ENCODE measurements around the gene AFF4. TPM values are rescaled to one million over a fixed set of nuclear protein-coding genes. Genes with fewer than 3 reads are reported as not detected.

AFF4 gene
- total and polyA plus RNA-seq, 2 of the 4 experiments (the other 2 are of a cell fraction), result 27.3 to 57.2 TPM

DNA sequence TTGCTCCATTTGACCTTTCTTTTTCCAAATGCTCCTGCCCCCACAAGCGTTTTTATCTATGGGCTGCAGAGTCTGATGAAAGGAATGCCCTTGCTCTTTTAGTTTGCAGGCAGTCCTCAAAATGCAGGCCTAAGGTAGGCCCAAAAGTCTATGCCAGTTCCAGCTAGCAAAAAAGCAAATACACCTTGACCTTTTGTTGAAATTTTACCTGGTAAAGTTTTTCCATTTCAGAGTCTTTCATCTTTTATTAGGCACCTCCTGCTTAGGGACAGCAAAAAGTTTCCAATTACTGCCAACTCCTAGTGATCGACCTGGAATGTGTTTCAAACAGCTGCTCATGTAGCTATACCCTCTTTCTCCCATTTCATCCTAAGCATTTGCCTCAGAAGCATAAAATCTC is 92.6 kb downstream of the AFF4 start (continued):
- no peak for TF ChIP-seq POLR2A (IDR thresholded peaks at IDR 0.05; ENCODE audit: low read depth, low read length)
- TF ChIP-seq, protein P1, sequence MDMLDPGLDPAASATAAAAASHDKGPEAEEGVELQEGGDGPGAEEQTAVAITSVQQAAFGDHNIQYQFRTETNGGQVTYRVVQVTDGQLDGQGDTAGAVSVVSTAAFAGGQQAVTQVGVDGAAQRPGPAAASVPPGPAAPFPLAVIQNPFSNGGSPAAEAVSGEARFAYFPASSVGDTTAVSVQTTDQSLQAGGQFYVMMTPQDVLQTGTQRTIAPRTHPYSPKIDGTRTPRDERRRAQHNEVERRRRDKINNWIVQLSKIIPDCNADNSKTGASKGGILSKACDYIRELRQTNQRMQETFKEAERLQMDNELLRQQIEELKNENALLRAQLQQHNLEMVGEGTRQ (IDR thresholded peaks at IDR 0.05; ENCODE audit: low read depth, low read length), result no peak

DNA sequence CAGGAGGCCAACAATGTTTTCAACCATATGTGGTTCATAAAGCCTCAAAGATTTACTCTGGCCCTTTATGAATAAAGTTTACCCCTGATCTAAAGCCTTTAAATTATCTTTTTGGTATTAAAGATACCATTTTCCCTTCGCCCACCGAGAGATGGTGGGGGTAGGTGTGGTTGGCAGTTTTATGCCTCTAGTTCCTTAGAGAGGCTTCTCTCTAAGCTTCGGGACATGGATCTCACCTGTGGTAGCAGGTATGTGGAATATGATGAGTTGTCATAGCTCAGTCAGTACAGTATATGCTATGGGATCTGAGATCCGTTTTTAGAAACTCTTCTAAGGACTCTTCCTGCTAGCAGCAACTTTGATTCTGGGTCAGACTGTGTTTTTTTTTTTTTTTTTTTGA is 94.7 kb downstream of the AFF4 start:
- Histone ChIP-seq H3K14ac (replicated peaks; ENCODE audit: low read depth, low read length) (no peak overlapping the region), H2BK5ac (ENCODE audit: low read depth, low read length, poor library complexity, severe bottlenecking) (no peak overlapping the region), H3K56ac (ENCODE audit: extremely low read depth, insufficient read depth, low read length) (no peak overlapping the region), H3K4me2 (ENCODE audit: low read depth, low read length) (no peak overlapping the region), H3K4me3 (ENCODE audit: insufficient read depth, low read depth, low read length) (no peak overlapping the region), H4K20me1 (ENCODE audit: insufficient read depth, low read length) (peaks cover 16% of the 10 kb centered on the region; the same call in 1 of the 2 replicates), H2BK15ac (ENCODE audit: low read depth, low read length) (no peak overlapping the region), H3K4me1 (ENCODE audit: control insufficient read depth, insufficient read depth, low read length) (peaks cover 3% of the 10 kb centered on the region; the same call in 1 of the 2 replicates), H3K27ac (ENCODE audit: insufficient read depth, low read length) (no peak overlapping the region), H3K23ac (ENCODE audit: low read depth, low read length) (no peak overlapping the region), H4K91ac (ENCODE audit: insufficient read depth, low read depth, low read length) (no peak overlapping the region), H2BK120ac (ENCODE audit: low read depth, low read length) (no peak overlapping the region), H2AFZ (replicated peaks; ENCODE audit: low read length, poor library complexity) (no peak overlapping the region), H3K27me3 (ENCODE audit: control insufficient read depth, insufficient read depth, low read length) (no peaks in the 10 kb centered on the region), H4K8ac (ENCODE audit: low read depth in 2 of 2, low read length in 2 of 2) (no peak overlapping the region), H2AK5ac (ENCODE audit: low read depth, low read length) (no peak overlapping the region), H4K5ac (ENCODE audit: low read depth, low read length) (no peak overlapping the region), H3K9me3 (ENCODE audit: control insufficient read depth, insufficient read depth, low read length) (no peaks in the 10 kb centered on the region), H3K18ac (ENCODE audit: low read depth, low read length) (no peak overlapping the region), H3K79me1 (ENCODE audit: low read depth in 1 of 2, low read length in 2 of 2) (peaks cover 9 to 48% of the 10 kb centered on the region in 2 experiments), H3K4ac (ENCODE audit: low read depth, low read length) (no peak overlapping the region), H3K36me3 (ENCODE audit: control insufficient read depth, insufficient read depth, low read length) (peaks cover 25% of the 10 kb centered on the region), H3K9me1 (ENCODE audit: insufficient read depth, low read length) (peaks cover 17% of the 10 kb centered on the region), H2BK20ac (ENCODE audit: low read depth, low read length) (no peak overlapping the region), H3K9ac (ENCODE audit: low read depth, low read length) (no peak overlapping the region), H2AK9ac (replicated peaks; ENCODE audit: low read depth, low read length, poor library complexity) (no peak overlapping the region)
- CTCF ChIA-PET, result interaction anchor here (0.6 to 1.3 kb wide), 2 partner anchors 39 to 262 kb away, joined by 3 to 5 read pairs; partner anchors contain the start of gene SHROOM1
- no TSS peak for BruUV-seq (replicated peaks)
- TF ChIP-seq, protein P2, sequence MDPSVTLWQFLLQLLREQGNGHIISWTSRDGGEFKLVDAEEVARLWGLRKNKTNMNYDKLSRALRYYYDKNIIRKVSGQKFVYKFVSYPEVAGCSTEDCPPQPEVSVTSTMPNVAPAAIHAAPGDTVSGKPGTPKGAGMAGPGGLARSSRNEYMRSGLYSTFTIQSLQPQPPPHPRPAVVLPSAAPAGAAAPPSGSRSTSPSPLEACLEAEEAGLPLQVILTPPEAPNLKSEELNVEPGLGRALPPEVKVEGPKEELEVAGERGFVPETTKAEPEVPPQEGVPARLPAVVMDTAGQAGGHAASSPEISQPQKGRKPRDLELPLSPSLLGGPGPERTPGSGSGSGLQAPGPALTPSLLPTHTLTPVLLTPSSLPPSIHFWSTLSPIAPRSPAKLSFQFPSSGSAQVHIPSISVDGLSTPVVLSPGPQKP (IDR thresholded peaks at IDR 0.05; ENCODE audit: borderline replicate concordance, low read depth, low read length), result no peak
- TF ChIP-seq RCOR1 (IDR thresholded peaks at IDR 0.05; ENCODE audit: insufficient replicate concordance, low read length) (no peak), MAZ (IDR thresholded peaks at IDR 0.05; ENCODE audit: borderline replicate concordance, low read depth, low read length) (no peak), SMC3 (IDR thresholded peaks at IDR 0.05; ENCODE audit: low read depth, low read length) (no peak)
- dilution Hi-C loops (cut with HindIII; ENCODE audit: low sequenced_read_pairs, unreplicated experiment) (no loop called here), in situ Hi-C loops (cut with MboI; ENCODE audit: low sequenced_read_pairs) (no loop called here), intact Hi-C loops (cut with micrococcal nuclease) (loop anchor here (5.0 kb wide), 1 partner anchor 361 kb away; no protein-coding TSS in a partner anchor)
- ATAC-seq (ENCODE audit: low read depth) (no peak), DNase-seq (no peak)
- POLR2A ChIA-PET (ENCODE audit: unreplicated experiment), result no interaction called here
- no CpG with 5 or more reads among the region's 4 CpGs for WGBS, 2 experiments (ENCODE audit: extremely low coverage in 2 of 2, insufficient read length in 1 of 2)
